ENCODE data around the gene DHX29.
"Not testable (repeated sequence)": the region's sequence is repeated elsewhere in the genome, so short reads cannot be mapped to it uniquely, and the experiment has no call there.

The DHX29 gene

GRCh38 chr5:55307383-55308253 is at the start of gene DHX29, which contains the start of gene MTREX:
TSS of gene DHX29 (minus strand) at chr5:55307694. CDS start at chr5:55307573, 121 bp downstream.
TSS of gene MTREX (plus strand) at chr5:55307989. CDS start at chr5:55308014, 25 bp downstream.
- peak; percentile 82 for DNase-seq (ENCODE audit: low read depth)

- no peak for DNase-seq (ENCODE audit: low read depth)
Measured at GRCh38 chr5:55356896-55357295, 49.4 kb upstream of the DHX29 start.

GRCh38 chr5:55350754-55351153 is 43.3 kb upstream of the DHX29 start:
- DNase-seq (ENCODE audit: low read depth), result no peak

- no peak for DNase-seq (ENCODE audit: low read depth)
Measured at GRCh38 chr5:55347786-55348185, 40.3 kb upstream of the DHX29 start.

- DNase-seq (ENCODE audit: low read depth), result no peak
Measured at GRCh38 chr5:55345327-55345726, 37.8 kb upstream of the DHX29 start.

- DNase-seq (ENCODE audit: low read depth), result peak; percentile 34
Measured at GRCh38 chr5:55344392-55344992, 37.0 kb upstream of the DHX29 start.

GRCh38 chr5:55343609-55344008 is 36.1 kb upstream of the DHX29 start:
- no peak for DNase-seq (ENCODE audit: low read depth)

- no peak for DNase-seq (ENCODE audit: low read depth)
Measured at GRCh38 chr5:55343107-55343506, 35.6 kb upstream of the DHX29 start.

GRCh38 chr5:55338810-55339243 is 31.3 kb upstream of the DHX29 start:
- DNase-seq (ENCODE audit: low read depth), result peak; percentile 54

GRCh38 chr5:55338092-55338613 is 30.7 kb upstream of the DHX29 start:
- DNase-seq (ENCODE audit: low read depth), result no peak

GRCh38 chr5:55333811-55334210 is 26.3 kb upstream of the DHX29 start:
- DNase-seq (ENCODE audit: low read depth), result no peak

GRCh38 chr5:55333017-55333416 is 25.5 kb upstream of the DHX29 start:
- no peak for DNase-seq (ENCODE audit: low read depth)

GRCh38 chr5:55331321-55331720 is 23.8 kb upstream of the DHX29 start:
- DNase-seq (ENCODE audit: low read depth), result no peak

GRCh38 chr5:55327281-55327680 is 19.8 kb upstream of the DHX29 start:
- no peak for DNase-seq (ENCODE audit: low read depth)

GRCh38 chr5:55325621-55326020 is 18.1 kb upstream of the DHX29 start:
- no peak for DNase-seq (ENCODE audit: low read depth)

GRCh38 chr5:55324815-55325418 is 17.4 kb upstream of the DHX29 start:
- DNase-seq (ENCODE audit: low read depth), result no peak

GRCh38 chr5:55324006-55324405 is 16.5 kb upstream of the DHX29 start:
- no peak for DNase-seq (ENCODE audit: low read depth)

- DNase-seq (ENCODE audit: low read depth), result no peak
Measured at GRCh38 chr5:55320571-55320970, 13.1 kb upstream of the DHX29 start.

GRCh38 chr5:55319491-55319890 is 12.0 kb upstream of the DHX29 start:
- no peak for DNase-seq (ENCODE audit: low read depth)

- DNase-seq (ENCODE audit: low read depth), result not testable (repeated sequence)
Measured at GRCh38 chr5:55318237-55318636, 10.7 kb upstream of the DHX29 start.

- DNase-seq (ENCODE audit: low read depth), result no peak
Measured at GRCh38 chr5:55316837-55317236, 9.3 kb upstream of the DHX29 start.

- DNase-seq (ENCODE audit: low read depth), result no peak
Measured at GRCh38 chr5:55316289-55316688, 8.8 kb upstream of the DHX29 start.

Data from activated T-cell treated with anti-CD3 and anti-CD28 coated beads for 48 hours (primary cell).